Spleen (tissue), 11 donors: ENCODE data around the gene ZNF580. TPM values are rescaled to one million over a fixed set of nuclear protein-coding genes. Genes with fewer than 3 reads are reported as not detected.
A peak's percentile ranks its signal among the peaks of the same experiment; 100 is the strongest.

Source experiments
- DNase-seq: peaks from one replicate; pipeline ENCODE4 v3.0.0-alpha.2; 2020
- H3K27ac ChIP-seq, 8 donors: fragments of 200-600 bp; sonication (generic) in 7 of 8; 1 replicate in 4 of 8; 2 replicates in 4 of 8; pipeline versions ENCODE4 v1.5.0 to v1.8.0; 2016 to 2021; ENCODE audit warnings: inconsistent platforms in 4 of 8, mild to moderate bottlenecking in 4 of 8, moderate library complexity in 1 of 8
- H3K27me3 ChIP-seq, 7 donors: fragments of 200-600 bp; sonication (generic) in 6 of 7; replicated peaks in 1 of 7; 1 replicate in 4 of 7; 2 replicates in 3 of 7; pipeline versions ENCODE4 v1.5.0 to v1.8.0; 2016 to 2021; ENCODE audit warnings: inconsistent platforms in 3 of 7, mild to moderate bottlenecking in 1 of 7
- H3K36me3 ChIP-seq, 6 donors: fragments of 200-600 bp; sonication (generic) in 5 of 6; 1 replicate in 4 of 6; 2 replicates in 2 of 6; pipeline versions ENCODE4 v1.5.0 to v1.8.0; 2016 to 2021; ENCODE audit warnings: inconsistent platforms in 2 of 6
- H3K4me1 ChIP-seq, 6 donors: fragments of 200-600 bp; sonication (generic) in 5 of 6; 1 replicate in 3 of 6; 2 replicates in 3 of 6; pipeline versions ENCODE4 v1.5.0 to v1.8.0; 2016 to 2021; ENCODE audit warnings: inconsistent platforms in 3 of 6
- H3K4me3 ChIP-seq, 8 donors: fragments of 200-600 bp; sonication (generic) in 7 of 8; 1 replicate in 4 of 8; 2 replicates in 4 of 8; pipeline versions ENCODE4 v1.5.0 to v1.8.0; 2016 to 2021; ENCODE audit warnings: inconsistent platforms in 4 of 8, mild to moderate bottlenecking in 4 of 8, moderate library complexity in 2 of 8
- H3K9me3 ChIP-seq, 8 donors: fragments of 200-600 bp; sonication (generic) in 7 of 8; 1 replicate in 4 of 8; 2 replicates in 4 of 8; pipeline versions ENCODE4 v1.5.0 to v1.8.0; 2016 to 2021; ENCODE audit warnings: inconsistent platforms in 4 of 8
- POLR2A ChIP-seq, 3 donors: fragments of 450-650 bp; IDR thresholded peaks; one replicate each; pipeline ENCODE4 v1.5.1; 2017; ENCODE audit warnings: antibody characterized with exemption in 3 of 3, mild to moderate bottlenecking in 1 of 3
- POLR2AphosphoS5 ChIP-seq, 3 donors: sonication (generic); formaldehyde crosslinking; IDR thresholded peaks; one replicate each; pipeline ENCODE4 v1.5.1; 2017; ENCODE audit warnings: antibody characterized with exemption in 3 of 3
- WGBS, 5 donors: extraction: QIAGEN DNeasy Blood & Tissue Kit in 3 of 5; methylation state at CpG; one replicate each; pipeline versions ENCODE4 v1.1.5 to v1.1.7; 2013 to 2018; 5-methylcytosine and 5-hydroxymethylcytosine counted together
- intact Hi-C: fragments of 100-400 bp; cut with DNase I; formaldehyde crosslinking; loops from one replicate; pipeline ENCODE4 v1.15.0; 2023; ENCODE audit warnings: low total_unique reads
- polyA plus RNA-seq, 3 donors: library from polyadenylated mRNA; stranded (reverse); fragments of 200-250 nt; gene quantifications; one replicate each; pipeline ENCODE4 v1.2.1, GENCODE V29; 2013
- total RNA-seq, 7 donors: library from RNA; depleted of rRNA in 3 of 7; stranded (reverse); fragments of >200 nt in 3 of 7; fragmentation: NEBNext Ultra II Directional in 4 of 7; extraction: Animal tissue kit (Norgen Biotek cat#: 25700) in 4 of 7; gene quantifications; one replicate each; pipeline versions ENCODE4 v1.1.0 to v1.2.1, GENCODE V29; 2016 to 2021
- TF ChIP-seq, protein P1 (sequence below), 11 experiments: fragments of 200-600 bp in 7 of 11; fragments of 450-650 bp in 4 of 11; sonication (generic) in 4 of 11; IDR thresholded peaks in 8 of 11; conservative IDR thresholded peaks in 3 of 11; 1 replicate in 7 of 11; 2 replicates in 4 of 11; pipeline versions ENCODE4 v1.4.0 to v1.8.0; 2016 to 2021; ENCODE audit warnings: antibody characterized with exemption in 11 of 11, inconsistent platforms in 4 of 11, mild to moderate bottlenecking in 1 of 11
- donor health status: healthy with polysubstance abuse.
- donor health status: DM: no; HTN: no; CAD: no; lungs with moderate emphysema.
- donor health status: DM: no; HTN: no; CAD: no.
- donor health status: Bipolar disorder and iron deficiency.
- donor health status: healthy.
- donor health status: DM: no; HTN: no; CAD: no.
- donor health status: DM: yes; HTN: yes; CAD: no.

The ZNF580 gene
- total and polyA plus RNA-seq, 10 donors = 18.9 to 58.7 (median 32.5) TPM

DNA sequence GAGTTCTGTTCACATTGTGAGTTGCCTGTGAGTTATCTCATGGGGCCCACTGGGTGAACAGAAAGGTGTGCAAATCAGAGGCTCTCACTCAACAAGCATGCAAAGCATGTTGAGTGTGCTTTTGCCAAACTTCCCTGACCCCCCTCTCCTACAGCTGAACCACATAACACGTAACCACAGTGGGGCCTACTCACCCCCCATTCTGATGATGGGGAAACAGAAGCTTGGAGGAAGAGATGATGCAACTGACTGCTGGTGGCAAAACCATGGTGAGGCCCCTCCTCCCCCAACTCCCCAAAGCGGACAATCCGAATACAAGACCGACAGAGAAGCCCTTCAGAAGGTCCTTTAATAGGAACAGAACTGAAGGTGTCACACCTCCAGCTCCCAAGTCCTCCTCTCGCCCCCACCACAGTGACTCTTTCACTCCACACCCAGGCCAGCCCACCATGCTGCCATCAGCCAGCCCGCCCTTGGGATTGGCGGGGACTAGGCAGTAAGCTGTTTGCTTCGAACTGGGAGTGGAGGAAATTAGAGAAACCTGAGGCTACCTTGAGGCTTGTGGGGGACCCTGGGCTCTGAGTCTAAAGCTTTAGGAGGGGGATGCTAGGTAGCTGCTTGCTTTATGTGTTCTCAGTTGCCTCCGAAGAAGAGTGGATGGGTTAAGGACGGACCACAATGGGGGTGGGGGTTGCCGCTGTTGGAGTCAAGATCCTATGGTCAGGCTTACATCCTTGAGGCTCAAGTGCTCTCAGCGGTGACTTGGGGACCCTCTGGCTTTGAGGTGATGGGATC, 20.2 kb upstream of the ZNF580 start:
- no peak for DNase-seq
- peak overlapping the region in 1 of 8 donors; percentile 39 for H3K4me3 ChIP-seq
- H3K36me3 ChIP-seq = peaks cover 0 to 51% (median 26%) of the 10 kb centered on the region in 6 donors
- no peaks in the 10 kb centered on the region for H3K9me3 ChIP-seq
- 65 to 83% (median 75%) methylated on average over 12 of the region's 12 CpGs for WGBS, 5 donors
- H3K4me1 ChIP-seq = peaks cover 0 to 95% (median 35%) of the 10 kb centered on the region in 6 donors
- no peaks in the 10 kb centered on the region for H3K27me3 ChIP-seq
- H3K27ac ChIP-seq = peak overlapping the region in 7 of 8 donors; percentile 39 to 95 (median 69)
- TF ChIP-seq, protein P1, sequence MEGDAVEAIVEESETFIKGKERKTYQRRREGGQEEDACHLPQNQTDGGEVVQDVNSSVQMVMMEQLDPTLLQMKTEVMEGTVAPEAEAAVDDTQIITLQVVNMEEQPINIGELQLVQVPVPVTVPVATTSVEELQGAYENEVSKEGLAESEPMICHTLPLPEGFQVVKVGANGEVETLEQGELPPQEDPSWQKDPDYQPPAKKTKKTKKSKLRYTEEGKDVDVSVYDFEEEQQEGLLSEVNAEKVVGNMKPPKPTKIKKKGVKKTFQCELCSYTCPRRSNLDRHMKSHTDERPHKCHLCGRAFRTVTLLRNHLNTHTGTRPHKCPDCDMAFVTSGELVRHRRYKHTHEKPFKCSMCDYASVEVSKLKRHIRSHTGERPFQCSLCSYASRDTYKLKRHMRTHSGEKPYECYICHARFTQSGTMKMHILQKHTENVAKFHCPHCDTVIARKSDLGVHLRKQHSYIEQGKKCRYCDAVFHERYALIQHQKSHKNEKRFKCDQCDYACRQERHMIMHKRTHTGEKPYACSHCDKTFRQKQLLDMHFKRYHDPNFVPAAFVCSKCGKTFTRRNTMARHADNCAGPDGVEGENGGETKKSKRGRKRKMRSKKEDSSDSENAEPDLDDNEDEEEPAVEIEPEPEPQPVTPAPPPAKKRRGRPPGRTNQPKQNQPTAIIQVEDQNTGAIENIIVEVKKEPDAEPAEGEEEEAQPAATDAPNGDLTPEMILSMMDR (IDR thresholded peaks at IDR 0.05 in 8 of 11, conservative IDR thresholded peaks at IDR 0.05 in 3 of 11) = no peak
- TF ChIP-seq POLR2AphosphoS5 (IDR thresholded peaks at IDR 0.05) (peak in 2 of 3 donors; percentile 27 to 58), POLR2A (IDR thresholded peaks at IDR 0.05) (no peak)
- intact Hi-C loops = no loop called here

DNA sequence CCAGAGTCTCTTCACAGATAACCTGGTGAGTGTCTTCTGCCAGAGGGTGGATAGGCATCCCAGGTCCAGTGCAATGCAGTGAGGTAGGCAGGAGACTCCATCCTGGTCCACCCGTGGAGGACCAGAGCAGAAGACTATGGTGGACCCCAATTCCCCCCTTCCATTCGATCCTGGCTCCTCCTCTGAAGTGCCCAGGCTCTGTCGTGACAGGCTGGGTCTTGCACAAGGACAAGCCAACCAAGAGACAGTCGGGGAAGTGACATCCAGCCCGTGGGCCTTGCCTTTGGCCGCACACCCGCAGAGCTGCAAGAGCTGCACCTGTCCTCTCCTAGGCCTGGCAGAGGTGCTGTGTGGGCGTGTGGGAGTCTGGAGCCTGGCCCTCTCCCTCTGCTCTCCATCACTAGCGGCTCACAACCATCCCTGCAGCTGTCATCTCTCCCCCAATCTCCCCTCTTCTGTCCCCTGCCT, 19.6 kb upstream of the ZNF580 start:
- WGBS, 5 donors = 57 to 78% (median 74%) methylated on average over 5 to 9 of the region's 9 CpGs
- Histone ChIP-seq H3K9me3 (no peaks in the 10 kb centered on the region), H3K27me3 (no peaks in the 10 kb centered on the region), H3K27ac (peak overlapping the region in 7 of 8 donors; percentile 39 to 95 (median 69)), H3K4me3 (peak overlapping the region in 1 of 8 donors; percentile 39), H3K4me1 (peaks cover 0 to 96% (median 37%) of the 10 kb centered on the region in 6 donors), H3K36me3 (peaks cover 0 to 45% (median 20%) of the 10 kb centered on the region in 6 donors)
- no peak for TF ChIP-seq POLR2A (IDR thresholded peaks at IDR 0.05)
- TF ChIP-seq, protein P1 (IDR thresholded peaks at IDR 0.05 in 8 of 11, conservative IDR thresholded peaks at IDR 0.05 in 3 of 11) = no peak
- peak in 2 of 3 donors; percentile 14 to 19 for TF ChIP-seq POLR2AphosphoS5 (IDR thresholded peaks at IDR 0.05)
- intact Hi-C loops = no loop called here
- DNase-seq = no peak

DNA sequence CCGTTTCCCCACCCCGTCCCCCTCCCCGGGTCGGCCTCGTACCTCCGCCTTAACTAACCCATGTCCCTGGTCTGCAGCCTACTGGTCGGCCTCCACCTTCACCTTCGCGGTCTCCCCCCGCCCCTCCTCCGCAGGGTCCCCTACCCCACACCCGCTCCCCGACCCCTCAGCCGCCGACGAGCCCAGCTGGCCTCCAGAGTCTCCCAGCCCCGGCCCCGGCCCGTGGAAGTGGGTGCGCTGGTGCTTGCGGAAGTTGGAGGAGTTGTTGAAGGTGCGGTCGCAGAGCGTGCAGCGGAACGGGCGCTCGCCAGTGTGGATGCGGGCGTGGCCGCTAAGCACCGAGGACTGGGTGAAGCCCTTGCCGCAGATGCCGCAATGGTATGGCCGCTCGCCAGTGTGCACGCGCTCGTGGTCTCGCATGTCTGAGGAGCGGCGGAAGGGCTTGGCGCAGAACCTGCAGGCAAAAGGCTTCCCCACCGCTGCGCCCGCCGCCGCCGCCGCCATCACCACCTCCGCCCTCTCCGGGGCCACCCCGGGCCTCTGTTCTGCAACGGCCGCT, 19.1 kb upstream of the ZNF580 start:
- TF ChIP-seq, protein P1 (IDR thresholded peaks at IDR 0.05 in 8 of 11, conservative IDR thresholded peaks at IDR 0.05 in 3 of 11) = no peak
- TF ChIP-seq POLR2AphosphoS5 (IDR thresholded peaks at IDR 0.05) = peak in 1 of 3 donors; percentile 37
- no peaks in the 10 kb centered on the region for H3K27me3 ChIP-seq
- peak overlapping the region in 3 of 8 donors; percentile 82 to 95 (median 86) for H3K27ac ChIP-seq
- no peaks in the 10 kb centered on the region for H3K9me3 ChIP-seq
- WGBS, 5 donors = 92 to 98% (median 95%) methylated on average over 33 to 55 of the region's 55 CpGs
- H3K4me1 ChIP-seq = peaks cover 0 to 96% (median 37%) of the 10 kb centered on the region in 6 donors
- DNase-seq = peak; percentile 82
- intact Hi-C loops = no loop called here
- no peak overlapping the region for H3K4me3 ChIP-seq
- peaks cover 0 to 40% (median 15%) of the 10 kb centered on the region in 6 donors for H3K36me3 ChIP-seq
